Mesenchymal stem cell (in vitro differentiated cells and primary cell): Measurements from ENCODE around the gene C10orf67.

Experiments used
- DNase-seq: peaks from one replicate; pipeline ENCODE4 v3.0.0-alpha.2; 2013
- H2AFZ ChIP-seq: one replicate; pipeline ENCODE4 v1.6.1; 2013; ENCODE audit warnings: low read depth, mild to moderate bottlenecking, control low read depth, inconsistent platforms, low read length, moderate library complexity
- H2AK5ac ChIP-seq: 2 replicates; pipeline ENCODE4 v1.6.1; 2013; ENCODE audit warnings: low read length, moderate library complexity, mild to moderate bottlenecking, inconsistent platforms; ENCODE audit not compliant: severe bottlenecking
- H2BK120ac ChIP-seq: one replicate; pipeline ENCODE4 v1.6.1; 2013; ENCODE audit warnings: low read depth, mild to moderate bottlenecking, inconsistent platforms, low read length, moderate library complexity
- H2BK12ac ChIP-seq, 2 experiments: one replicate each; pipeline ENCODE4 v1.6.1; 2013; ENCODE audit warnings: inconsistent platforms in 2 of 2, low read length in 2 of 2, mild to moderate bottlenecking in 2 of 2, moderate library complexity in 2 of 2, control low read depth in 1 of 2
- H2BK15ac ChIP-seq: one replicate; pipeline ENCODE4 v1.6.1; 2013; ENCODE audit warnings: mild to moderate bottlenecking, low read depth, inconsistent platforms; ENCODE audit not compliant: poor library complexity, severe bottlenecking
- H2BK5ac ChIP-seq: 2 replicates; pipeline ENCODE4 v1.6.1; 2013; ENCODE audit warnings: low read depth, mild to moderate bottlenecking, low read length, control low read depth, inconsistent platforms; ENCODE audit not compliant: poor library complexity, severe bottlenecking
- H3K14ac ChIP-seq, 2 experiments: one replicate each; pipeline ENCODE4 v1.6.1; 2013; ENCODE audit warnings: inconsistent platforms in 2 of 2, low read length in 2 of 2, control low read depth in 1 of 2, mild to moderate bottlenecking in 1 of 2, moderate library complexity in 1 of 2
- H3K18ac ChIP-seq, 2 experiments: one replicate each; pipeline ENCODE4 v1.6.1; 2013; ENCODE audit warnings: inconsistent platforms in 2 of 2, low read length in 2 of 2, control low read depth in 1 of 2, low read depth in 1 of 2, mild to moderate bottlenecking in 1 of 2
- H3K23ac ChIP-seq, 2 experiments: one replicate each; pipeline ENCODE4 v1.6.1; 2013; ENCODE audit warnings: inconsistent platforms in 2 of 2, low read length in 2 of 2, mild to moderate bottlenecking in 2 of 2, moderate library complexity in 2 of 2, control low read depth in 1 of 2
- H3K27ac ChIP-seq: 2 replicates; pipeline ENCODE4 v1.5.1; 2013; ENCODE audit warnings: mild to moderate bottlenecking, moderate library complexity, low read length, control low read depth, inconsistent platforms; ENCODE audit not compliant: poor library complexity, severe bottlenecking
- H3K27me3 ChIP-seq, 2 experiments: 2 replicates each; pipeline versions ENCODE4 v1.6.1 to v1.7.0; 2013; ENCODE audit warnings: low read length in 2 of 2, mild to moderate bottlenecking in 2 of 2, moderate library complexity in 2 of 2, control low read depth in 1 of 2, inconsistent platforms in 1 of 2; ENCODE audit not compliant: control insufficient read depth in 1 of 2, insufficient read depth in 1 of 2
- H3K36me3 ChIP-seq, 2 experiments: 2 replicates each; pipeline versions ENCODE4 v1.6.1 to v1.7.0; 2013; ENCODE audit warnings: low read length in 2 of 2, control low read depth in 1 of 2, inconsistent platforms in 1 of 2, low read depth in 1 of 2, mild to moderate bottlenecking in 1 of 2; ENCODE audit not compliant: insufficient read depth in 2 of 2, control insufficient read depth in 1 of 2
- H3K4ac ChIP-seq, 2 experiments: one replicate each; pipeline ENCODE4 v1.6.1; 2013; ENCODE audit warnings: inconsistent platforms in 2 of 2, low read length in 2 of 2, mild to moderate bottlenecking in 2 of 2, moderate library complexity in 2 of 2, control low read depth in 1 of 2, low read depth in 1 of 2
- H3K4me1 ChIP-seq: 2 replicates; pipeline ENCODE4 v1.6.1; 2013; ENCODE audit warnings: low read depth, low read length, control low read depth; ENCODE audit not compliant: control insufficient read depth, insufficient read depth
- H3K4me2 ChIP-seq: 2 replicates; pipeline ENCODE4 v1.6.1; 2013; ENCODE audit warnings: low read length, mild to moderate bottlenecking, inconsistent platforms; ENCODE audit not compliant: poor library complexity, severe bottlenecking
- H3K4me3 ChIP-seq, 2 experiments: 2 replicates each; pipeline versions ENCODE4 v1.5.1 to v1.7.0; 2013; ENCODE audit warnings: low read length in 2 of 2, mild to moderate bottlenecking in 2 of 2, control low read depth in 1 of 2, low read depth in 1 of 2; ENCODE audit not compliant: insufficient read depth in 1 of 2
- H3K79me1 ChIP-seq: replicated peaks from 2 replicates; pipeline ENCODE4 v1.6.1; 2013; ENCODE audit warnings: mild to moderate bottlenecking, control low read depth, low read length, inconsistent platforms; ENCODE audit not compliant: poor library complexity, severe bottlenecking
- H3K9ac ChIP-seq: 2 replicates; pipeline ENCODE4 v1.7.0; 2013; ENCODE audit warnings: mild to moderate bottlenecking, low read length, moderate library complexity
- H3K9me3 ChIP-seq: 2 replicates; pipeline ENCODE4 v1.7.0; 2013; ENCODE audit warnings: mild to moderate bottlenecking, low read length; ENCODE audit not compliant: control insufficient read depth
- H4K8ac ChIP-seq: one replicate; pipeline ENCODE4 v1.6.1; 2013; ENCODE audit warnings: inconsistent platforms, mild to moderate bottlenecking, low read length, moderate library complexity
- H4K91ac ChIP-seq: one replicate; pipeline ENCODE4 v1.6.1; 2013; ENCODE audit warnings: mild to moderate bottlenecking, low read length, inconsistent platforms
- WGBS: methylation state at CpG from one replicate; pipeline ENCODE4 v1.1.7; 2013; ENCODE audit warnings: mixed read lengths; 5-methylcytosine and 5-hydroxymethylcytosine counted together

Gene C10orf67

GRCh38 chr10:23190872-23191763 lies 153.5 kb downstream of the C10orf67 start:
- Histone ChIP-seq H3K36me3 (no peaks in the 10 kb centered on the region), H3K4me3 (no peak overlapping the region), H3K27ac (no peak overlapping the region), H3K4me2 (no peak overlapping the region), H3K9me3 (no peaks in the 10 kb centered on the region), H2BK120ac (no peak overlapping the region), H4K91ac (no peak overlapping the region), H3K4me1 (peaks cover 30% of the 10 kb centered on the region), H2BK15ac (no peak overlapping the region), H3K18ac (no peak overlapping the region), H3K27me3 (peaks cover 81 to 82% of the 10 kb centered on the region in 2 experiments), H3K4ac (no peak overlapping the region), H4K8ac (no peak overlapping the region), H3K9ac (no peak overlapping the region), H2BK12ac (no peak overlapping the region), H2AFZ (no peak overlapping the region), H2BK5ac (no peak overlapping the region), H3K79me1 (no peaks in the 10 kb centered on the region), H3K14ac (no peak overlapping the region), H3K23ac (no peak overlapping the region), H2AK5ac (no peak overlapping the region)
- DNase-seq, result no peak
- 5% methylated on average over 35 of the region's 36 CpGs for WGBS

DNA sequence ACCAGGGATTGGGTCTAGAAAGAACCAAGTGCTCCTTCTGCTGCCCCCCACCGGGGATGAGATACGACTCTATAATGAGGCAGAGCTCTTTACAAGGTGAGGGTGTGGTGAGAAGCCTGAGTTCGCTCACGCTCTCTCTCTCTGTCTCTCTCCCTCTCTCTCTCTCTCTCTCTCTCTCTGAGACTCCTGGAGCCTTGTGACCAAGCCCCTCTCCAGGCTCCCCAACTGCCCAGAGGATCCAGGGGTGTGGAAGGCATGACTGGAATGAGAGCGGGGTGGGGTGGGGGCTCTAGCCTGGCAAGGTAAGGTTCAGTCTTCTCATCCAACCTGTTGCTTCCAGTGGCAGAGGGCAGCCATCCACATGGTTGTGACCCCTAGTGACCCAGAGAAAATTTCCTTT lies 155.6 kb downstream of the C10orf67 start:
- H3K4me2 ChIP-seq, result no peak overlapping the region
- no peak for DNase-seq
- no peaks in the 10 kb centered on the region for H3K79me1 ChIP-seq
- peaks cover 23% of the 10 kb centered on the region for H3K4me1 ChIP-seq
- no peak overlapping the region for H2AK5ac ChIP-seq
- WGBS, result 16% methylated on average over 3 of the region's 5 CpGs
- H2AFZ ChIP-seq, result no peak overlapping the region
- H3K14ac ChIP-seq, result no peak overlapping the region
- no peak overlapping the region for H4K91ac ChIP-seq
- H3K9me3 ChIP-seq, result no peaks in the 10 kb centered on the region
- H3K4ac ChIP-seq, result no peak overlapping the region
- no peak overlapping the region for H4K8ac ChIP-seq
- H3K27me3 ChIP-seq, result peaks cover 67 to 69% of the 10 kb centered on the region in 2 experiments
- H3K23ac ChIP-seq, result no peak overlapping the region
- no peak overlapping the region for H2BK12ac ChIP-seq
- H3K4me3 ChIP-seq, result no peak overlapping the region
- H2BK15ac ChIP-seq, result no peak overlapping the region
- no peak overlapping the region for H3K18ac ChIP-seq
- H3K9ac ChIP-seq, result no peak overlapping the region
- H2BK120ac ChIP-seq, result no peak overlapping the region
- no peak overlapping the region for H2BK5ac ChIP-seq
- H3K27ac ChIP-seq, result no peak overlapping the region
- H3K36me3 ChIP-seq, result no peaks in the 10 kb centered on the region

DNA sequence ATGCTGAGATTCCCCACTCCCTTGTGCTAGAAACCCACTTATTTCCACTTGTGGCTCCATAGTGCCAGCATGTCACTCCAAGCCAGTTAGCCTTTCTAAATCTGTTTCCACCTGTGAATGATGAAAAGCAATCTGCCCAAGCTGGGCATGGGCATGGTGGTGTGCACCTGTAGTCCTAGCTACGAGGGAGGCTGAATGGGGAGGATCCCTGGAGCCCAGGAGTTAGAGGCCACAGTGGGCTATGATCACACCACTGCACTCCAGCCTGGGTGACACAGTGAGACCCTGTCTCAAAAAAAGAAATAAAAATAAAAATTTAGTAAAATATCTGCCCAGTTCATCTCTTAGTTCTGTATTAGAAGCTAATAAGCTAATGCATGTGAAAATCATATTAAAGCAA lies 157.4 kb downstream of the C10orf67 start:
- no peak overlapping the region for H2BK12ac ChIP-seq
- no peak overlapping the region for H2BK120ac ChIP-seq
- H4K8ac ChIP-seq, result no peak overlapping the region
- peaks cover 56 to 63% of the 10 kb centered on the region in 2 experiments for H3K27me3 ChIP-seq
- H3K18ac ChIP-seq, result no peak overlapping the region
- H3K9me3 ChIP-seq, result no peaks in the 10 kb centered on the region
- no peak overlapping the region for H3K4me2 ChIP-seq
- WGBS, result 36% methylated on average over 1 of the region's 1 CpG
- no peak for DNase-seq
- no peak overlapping the region for H4K91ac ChIP-seq
- no peak overlapping the region for H3K9ac ChIP-seq
- H3K36me3 ChIP-seq, result no peaks in the 10 kb centered on the region
- no peak overlapping the region for H2BK5ac ChIP-seq
- no peak overlapping the region for H2BK15ac ChIP-seq
- no peaks in the 10 kb centered on the region for H3K79me1 ChIP-seq
- H3K14ac ChIP-seq, result no peak overlapping the region
- H3K4ac ChIP-seq, result no peak overlapping the region
- H3K23ac ChIP-seq, result no peak overlapping the region
- H3K4me1 ChIP-seq, result peaks cover 13% of the 10 kb centered on the region
- H3K27ac ChIP-seq, result no peak overlapping the region
- H3K4me3 ChIP-seq, result no peak overlapping the region
- H2AFZ ChIP-seq, result no peak overlapping the region
- H2AK5ac ChIP-seq, result no peak overlapping the region

- no peak overlapping the region for H2BK15ac ChIP-seq
- no peak overlapping the region for H2BK120ac ChIP-seq
Observed at GRCh38 chr10:23186697-23187096, 157.9 kb downstream of the C10orf67 start.

More at GRCh38 chr10:23186697-23187096, 157.9 kb downstream of the C10orf67 start:
- WGBS, result 36% methylated on average over 5 of the region's 5 CpGs
- no peak overlapping the region for H3K14ac ChIP-seq
- no peak overlapping the region for H3K23ac ChIP-seq
- no peak overlapping the region for H2BK5ac ChIP-seq
- H2AK5ac ChIP-seq, result no peak overlapping the region
- no peak overlapping the region for H3K4ac ChIP-seq
- no peak overlapping the region for H2BK12ac ChIP-seq
- no peaks in the 10 kb centered on the region for H3K9me3 ChIP-seq
- H3K4me1 ChIP-seq, result peaks cover 10% of the 10 kb centered on the region
- no peak overlapping the region for H2AFZ ChIP-seq
- peaks cover 53 to 63% of the 10 kb centered on the region in 2 experiments for H3K27me3 ChIP-seq
- no peak overlapping the region for H4K91ac ChIP-seq
- no peak overlapping the region for H3K18ac ChIP-seq
- no peaks in the 10 kb centered on the region for H3K79me1 ChIP-seq
- H4K8ac ChIP-seq, result no peak overlapping the region
- no peak overlapping the region for H3K4me3 ChIP-seq
- no peak overlapping the region for H3K4me2 ChIP-seq
- no peak overlapping the region for H3K9ac ChIP-seq
- H3K36me3 ChIP-seq, result no peaks in the 10 kb centered on the region
- no peak for DNase-seq
- H3K27ac ChIP-seq, result no peak overlapping the region
